Stimulated activated effector memory CD8-positive, alpha-beta T cell treated with anti-CD3 and anti-CD28 coated beads, Interleukin-12 subunit alpha, Interleukin-12 subunit beta, amount 100 ng/mL, for 72 hours (primary cell): ENCODE results near the gene SLC22A16.
"Not testable (repeated sequence)": the region's sequence is repeated elsewhere in the genome, so short reads cannot be mapped to it uniquely, and the experiment has no call there.

Experiments used
- ATAC-seq: fragments of 150-1000 bp; cut with Tn5 transposase; 2 replicates; pipeline ENCODE4 v1.10.0; 2021
- DNase-seq, 2 donors: peaks; one replicate each; pipeline ENCODE4 v3.0.0; 2021 to 2022; ENCODE audit warnings: low spot score in 2 of 2
- H3K27ac Mint-ChIP-seq: one replicate; pipeline ENCODE4 v1.8.0; 2022; ENCODE audit warnings: mild to moderate bottlenecking, mixed read lengths
- H3K36me3 Mint-ChIP-seq: one replicate; pipeline ENCODE4 v1.8.0; 2022; ENCODE audit warnings: mild to moderate bottlenecking, mixed read lengths
- H3K4me1 Mint-ChIP-seq: one replicate; pipeline ENCODE4 v1.8.0; 2022; ENCODE audit warnings: mixed read lengths
- H3K4me3 Mint-ChIP-seq: one replicate; pipeline ENCODE4 v1.8.0; 2022; ENCODE audit warnings: mild to moderate bottlenecking, mixed read lengths
- H3K9me3 Mint-ChIP-seq: one replicate; pipeline ENCODE4 v1.8.0; 2022; ENCODE audit warnings: mixed read lengths

SLC22A16 gene

GRCh38 chr6:110504891-110505290 is 28.5 kb upstream of the SLC22A16 start:
- not testable (repeated sequence) for ATAC-seq, H3K4me3 Mint-ChIP-seq, H3K4me1 Mint-ChIP-seq, H3K9me3 Mint-ChIP-seq, H3K27ac Mint-ChIP-seq, DNase-seq, H3K36me3 Mint-ChIP-seq

- ATAC-seq (no peak), DNase-seq (no peak)
- H3K36me3 Mint-ChIP-seq: no peaks in the 10 kb centered on the region
- H3K27ac Mint-ChIP-seq: no peak overlapping the region
- H3K4me1 Mint-ChIP-seq: no peaks in the 10 kb centered on the region
- H3K9me3 Mint-ChIP-seq: no peaks in the 10 kb centered on the region
- no peak overlapping the region for H3K4me3 Mint-ChIP-seq
These were observed 19.5 kb upstream of the SLC22A16 start for GRCh38 chr6:110495949-110496348.

- no peaks in the 10 kb centered on the region for H3K4me1 Mint-ChIP-seq
- no peaks in the 10 kb centered on the region for H3K9me3 Mint-ChIP-seq
- no peak for DNase-seq
- H3K36me3 Mint-ChIP-seq: no peaks in the 10 kb centered on the region
- H3K4me3 Mint-ChIP-seq: no peak overlapping the region
- H3K27ac Mint-ChIP-seq: no peak overlapping the region
- ATAC-seq: no peak
These were observed 16.9 kb upstream of the SLC22A16 start for GRCh38 chr6:110493253-110493800.

- no peaks in the 10 kb centered on the region for H3K4me1 Mint-ChIP-seq
- no peaks in the 10 kb centered on the region for H3K9me3 Mint-ChIP-seq
- no peak for ATAC-seq
- H3K27ac Mint-ChIP-seq: no peak overlapping the region
- no peak overlapping the region for H3K4me3 Mint-ChIP-seq
- no peak for DNase-seq
- H3K36me3 Mint-ChIP-seq: no peaks in the 10 kb centered on the region
These were observed 16.2 kb upstream of the SLC22A16 start for GRCh38 chr6:110492584-110492983.

- Mint-ChIP-seq H3K36me3 (no peaks in the 10 kb centered on the region), H3K9me3 (no peaks in the 10 kb centered on the region), H3K27ac (no peak overlapping the region), H3K4me1 (no peaks in the 10 kb centered on the region), H3K4me3 (no peak overlapping the region)
- ATAC-seq (no peak), DNase-seq (no peak)
These were observed 15.4 kb upstream of the SLC22A16 start for GRCh38 chr6:110491644-110492317.

GRCh38 chr6:110491299-110491643 is 14.9 kb upstream of the SLC22A16 start:
- Mint-ChIP-seq H3K36me3 (no peaks in the 10 kb centered on the region), H3K4me1 (no peaks in the 10 kb centered on the region), H3K9me3 (no peaks in the 10 kb centered on the region), H3K4me3 (no peak overlapping the region), H3K27ac (no peak overlapping the region)
- ATAC-seq (no peak), DNase-seq (no peak)

- Mint-ChIP-seq H3K4me1 (no peaks in the 10 kb centered on the region), H3K9me3 (no peaks in the 10 kb centered on the region), H3K4me3 (no peak overlapping the region), H3K27ac (no peak overlapping the region), H3K36me3 (no peaks in the 10 kb centered on the region)
- no peak for DNase-seq
- ATAC-seq: no peak
These were observed 13.7 kb upstream of the SLC22A16 start for GRCh38 chr6:110490110-110490509.

GRCh38 chr6:110488606-110489190 is 12.3 kb upstream of the SLC22A16 start:
- H3K4me3 Mint-ChIP-seq: no peak overlapping the region
- no peaks in the 10 kb centered on the region for H3K4me1 Mint-ChIP-seq
- H3K36me3 Mint-ChIP-seq: no peaks in the 10 kb centered on the region
- H3K9me3 Mint-ChIP-seq: no peaks in the 10 kb centered on the region
- DNase-seq: no peak
- H3K27ac Mint-ChIP-seq: no peak overlapping the region
- no peak for ATAC-seq

- not testable (repeated sequence) for H3K27ac Mint-ChIP-seq, H3K9me3 Mint-ChIP-seq, DNase-seq, H3K4me1 Mint-ChIP-seq, H3K36me3 Mint-ChIP-seq, ATAC-seq, H3K4me3 Mint-ChIP-seq
These were observed 11.6 kb upstream of the SLC22A16 start for GRCh38 chr6:110487968-110488381.

- Mint-ChIP-seq H3K36me3 (no peaks in the 10 kb centered on the region), H3K4me1 (no peaks in the 10 kb centered on the region), H3K4me3 (no peak overlapping the region), H3K9me3 (no peaks in the 10 kb centered on the region), H3K27ac (no peak overlapping the region)
- ATAC-seq (no peak), DNase-seq (peak in 1 of 2 donors; percentile 22)
These were observed 10.3 kb upstream of the SLC22A16 start for GRCh38 chr6:110486756-110487155.

GRCh38 chr6:110485491-110485890 is 9.1 kb upstream of the SLC22A16 start:
- H3K4me3 Mint-ChIP-seq: no peak overlapping the region
- no peaks in the 10 kb centered on the region for H3K36me3 Mint-ChIP-seq
- no peak for ATAC-seq
- no peaks in the 10 kb centered on the region for H3K9me3 Mint-ChIP-seq
- no peaks in the 10 kb centered on the region for H3K4me1 Mint-ChIP-seq
- H3K27ac Mint-ChIP-seq: no peak overlapping the region
- peak in 1 of 2 donors; percentile 12 for DNase-seq

- DNase-seq: peak in 1 of 2 donors; percentile 8
- H3K9me3 Mint-ChIP-seq: no peaks in the 10 kb centered on the region
- H3K27ac Mint-ChIP-seq: no peak overlapping the region
- no peak for ATAC-seq
- no peaks in the 10 kb centered on the region for H3K4me1 Mint-ChIP-seq
- no peaks in the 10 kb centered on the region for H3K36me3 Mint-ChIP-seq
- no peak overlapping the region for H3K4me3 Mint-ChIP-seq
These were observed 7.9 kb upstream of the SLC22A16 start for GRCh38 chr6:110484321-110484720.

- DNase-seq (no peak), ATAC-seq (no peak)
- H3K36me3 Mint-ChIP-seq: no peaks in the 10 kb centered on the region
- no peak overlapping the region for H3K4me3 Mint-ChIP-seq
- no peaks in the 10 kb centered on the region for H3K9me3 Mint-ChIP-seq
- no peaks in the 10 kb centered on the region for H3K4me1 Mint-ChIP-seq
- H3K27ac Mint-ChIP-seq: no peak overlapping the region
These were observed 6.5 kb upstream of the SLC22A16 start for GRCh38 chr6:110482774-110483400.

- Mint-ChIP-seq H3K36me3 (no peaks in the 10 kb centered on the region), H3K9me3 (no peaks in the 10 kb centered on the region), H3K4me1 (peaks cover 2% of the 10 kb centered on the region), H3K27ac (no peak overlapping the region), H3K4me3 (no peak overlapping the region)
- DNase-seq: no peak
- no peak for ATAC-seq
These were observed 4.7 kb upstream of the SLC22A16 start for GRCh38 chr6:110481081-110481480.

- Mint-ChIP-seq H3K27ac (no peak overlapping the region), H3K4me1 (peaks cover 13% of the 10 kb centered on the region), H3K36me3 (no peaks in the 10 kb centered on the region), H3K4me3 (peak overlapping the region; percentile 44), H3K9me3 (no peaks in the 10 kb centered on the region)
- DNase-seq (no peak), ATAC-seq (no peak)
These were observed 1.3 kb downstream of the SLC22A16 start for GRCh38 chr6:110475066-110475653.

- DNase-seq: no peak
- no peaks in the 10 kb centered on the region for H3K9me3 Mint-ChIP-seq
- no peak overlapping the region for H3K4me3 Mint-ChIP-seq
- H3K4me1 Mint-ChIP-seq: peaks cover 13% of the 10 kb centered on the region
- no peaks in the 10 kb centered on the region for H3K36me3 Mint-ChIP-seq
- ATAC-seq: no peak
- no peak overlapping the region for H3K27ac Mint-ChIP-seq
These were observed 1.9 kb downstream of the SLC22A16 start for GRCh38 chr6:110474500-110474899.
